Stimulated activated CD4-positive, alpha-beta T cell treated with anti-CD3 and anti-CD28 coated beads, TNF-alpha, amount 100 ng/mL, for 4 hours (primary cell): ENCODE results near the gene SSRP1.

ENCODE experiments used
- DNase-seq, 3 experiments: peaks; one replicate each; pipeline ENCODE4 v3.0.0-alpha.2; 2020; ENCODE audit warnings: low read depth in 3 of 3

The SSRP1 gene

GRCh38 chr11:57359396-57359795, 23.7 kb upstream of the SSRP1 start:
- DNase-seq = no peak

GRCh38 chr11:57358991-57359390, 23.3 kb upstream of the SSRP1 start:
- no peak for DNase-seq

- DNase-seq = no peak
Observed at GRCh38 chr11:57358543-57358961, 22.9 kb upstream of the SSRP1 start.

GRCh38 chr11:57357856-57358255, 22.2 kb upstream of the SSRP1 start:
- DNase-seq = no peak

GRCh38 chr11:57357310-57357709, 21.6 kb upstream of the SSRP1 start:
- DNase-seq = no peak

- no peak for DNase-seq
Observed at GRCh38 chr11:57356268-57356667, 20.6 kb upstream of the SSRP1 start.

GRCh38 chr11:57354699-57355098, 19.0 kb upstream of the SSRP1 start:
- no peak for DNase-seq

GRCh38 chr11:57353852-57354251, 18.2 kb upstream of the SSRP1 start:
- DNase-seq = no peak

- DNase-seq = no peak
Observed at GRCh38 chr11:57353446-57353845, 17.8 kb upstream of the SSRP1 start.

GRCh38 chr11:57353036-57353435, 17.3 kb upstream of the SSRP1 start:
- no peak for DNase-seq

GRCh38 chr11:57349491-57350274, 14.0 kb upstream of the SSRP1 start:
- DNase-seq = peak; percentile 25 to 45 (median 30)

GRCh38 chr11:57348636-57349313, 13.1 kb upstream of the SSRP1 start:
- no peak for DNase-seq

- no peak for DNase-seq
Observed at GRCh38 chr11:57348052-57348451, 12.4 kb upstream of the SSRP1 start.

- no peak for DNase-seq
Observed at GRCh38 chr11:57347336-57347735, 11.6 kb upstream of the SSRP1 start.

- peak; percentile 48 to 63 (median 51) for DNase-seq
Observed at GRCh38 chr11:57345555-57346211, 10.0 kb upstream of the SSRP1 start.

GRCh38 chr11:57344826-57345225, 9.1 kb upstream of the SSRP1 start:
- DNase-seq = no peak

GRCh38 chr11:57343825-57344224, 8.1 kb upstream of the SSRP1 start:
- DNase-seq = no peak

- DNase-seq = no peak
Observed at GRCh38 chr11:57342702-57343101, 7.0 kb upstream of the SSRP1 start.

GRCh38 chr11:57341250-57341808, 5.6 kb upstream of the SSRP1 start:
- no peak for DNase-seq

GRCh38 chr11:57340039-57340615, 4.4 kb upstream of the SSRP1 start:
- DNase-seq = no peak

GRCh38 chr11:57339328-57339727, 3.6 kb upstream of the SSRP1 start:
- DNase-seq = no peak

- DNase-seq = no peak
Observed at GRCh38 chr11:57338142-57338541, 2.5 kb upstream of the SSRP1 start, which contains the start of gene P2RX3. Gene P2RX3 (plus strand): TSS chr11:57338352. CDS start chr11:57338551, 199 bp downstream.
